Neural cell (in vitro differentiated cells): ENCODE results near the gene TSPAN33. TPM values are rescaled to one million over a fixed set of nuclear protein-coding genes. Genes with fewer than 3 reads are reported as not detected.

Source experiments
- H2AFZ ChIP-seq: fragments of 200-600, 300-800 bp; sonication (generic), shearing (Covaris generic); 2 replicates; pipeline ENCODE4 v1.6.0; 2014; ENCODE audit warnings: low read depth, mild to moderate bottlenecking, antibody characterized with exemption, low read length, moderate library complexity
- H3F3A ChIP-seq: fragments of 200-600 bp; shearing (Covaris generic); 2 replicates; pipeline ENCODE4 v1.6.1; 2016; ENCODE audit warnings: mild to moderate bottlenecking, moderate library complexity, mixed read lengths, antibody characterized with exemption, low read length; ENCODE audit not compliant: insufficient read depth, poor library complexity, severe bottlenecking
- H3K27ac ChIP-seq: fragments of 200-600, 300-800 bp; sonication (generic), shearing (Covaris generic); 2 replicates; pipeline ENCODE4 v1.5.1; 2014; ENCODE audit warnings: mild to moderate bottlenecking, low read length, moderate library complexity
- H3K27me3 ChIP-seq: fragments of 300-800, 200-600 bp; sonication (generic), shearing (Covaris generic); 2 replicates; pipeline ENCODE4 v1.6.0; 2014; ENCODE audit warnings: mild to moderate bottlenecking, low read depth, low read length, moderate library complexity; ENCODE audit not compliant: insufficient read depth
- H3K36me3 ChIP-seq: fragments of 300-800, 200-600 bp; sonication (generic), shearing (Covaris generic); 2 replicates; pipeline ENCODE4 v1.5.1; 2014; ENCODE audit warnings: mild to moderate bottlenecking, antibody characterized with exemption, low read length, moderate library complexity; ENCODE audit not compliant: insufficient read depth
- H3K4me2 ChIP-seq: fragments of 300-800, 200-600 bp; sonication (generic), shearing (Covaris generic); 2 replicates; pipeline ENCODE4 v1.6.0; 2014; ENCODE audit warnings: mild to moderate bottlenecking, low read length
- H3K4me3 ChIP-seq: fragments of 300-800, 200-600 bp; sonication (generic), shearing (Covaris generic); 2 replicates; pipeline ENCODE4 v1.5.1; 2014; ENCODE audit warnings: mild to moderate bottlenecking, low read length, moderate library complexity
- H3K79me2 ChIP-seq: fragments of 200-600 bp; shearing (Covaris generic); replicated peaks from 2 replicates; pipeline ENCODE4 v1.6.0; 2014; ENCODE audit warnings: mild to moderate bottlenecking, low read length, moderate library complexity; ENCODE audit not compliant: insufficient read depth
- H3K9ac ChIP-seq: fragments of 300-800, 200-600 bp; sonication (generic), shearing (Covaris generic); 2 replicates; pipeline ENCODE4 v1.6.1; 2016; ENCODE audit warnings: mild to moderate bottlenecking, low read length, mixed read lengths
- H3K9me2 ChIP-seq: fragments of 200-600 bp; shearing (Covaris generic); 2 replicates; pipeline ENCODE4 v1.6.1; 2016; ENCODE audit warnings: mild to moderate bottlenecking, low read length, mixed read lengths; ENCODE audit not compliant: insufficient read depth
- H3K9me3 ChIP-seq: fragments of 200-600, 300-800 bp; sonication (generic), shearing (Covaris generic); 2 replicates; pipeline ENCODE4 v1.6.1; 2016; ENCODE audit warnings: mild to moderate bottlenecking, mixed run types, low read length, moderate library complexity, mixed read lengths
- H4K20me1 ChIP-seq: fragments of 200-600 bp; shearing (Covaris generic); 2 replicates; pipeline ENCODE4 v1.6.1; 2016; ENCODE audit warnings: mild to moderate bottlenecking, mixed run types; ENCODE audit not compliant: insufficient read depth
- EP300 ChIP-seq: fragments of 450-650 bp; conservative IDR thresholded peaks from 2 replicates; pipeline ENCODE4 v1.6.1; 2014; ENCODE audit warnings: antibody characterized with exemption, mild to moderate bottlenecking, moderate library complexity; ENCODE audit not compliant: poor library complexity, severe bottlenecking
- EZH2 ChIP-seq: fragments of 200-600, 300-800 bp; shearing (Covaris generic), sonication (generic); IDR thresholded peaks from 2 replicates; pipeline ENCODE4 v1.6.1; 2014; ENCODE audit warnings: antibody characterized with exemption, low read length, borderline replicate concordance, mild to moderate bottlenecking; ENCODE audit not compliant: insufficient read depth, poor library complexity, severe bottlenecking
- MXI1 ChIP-seq: fragments of 450-650 bp; conservative IDR thresholded peaks from 2 replicates; pipeline ENCODE4 v1.6.1; 2014; ENCODE audit warnings: antibody characterized with exemption, mild to moderate bottlenecking; ENCODE audit not compliant: poor library complexity, severe bottlenecking
- POLR2AphosphoS5 ChIP-seq: IDR thresholded peaks from 2 replicates; pipeline ENCODE4 v1.6.1; 2012
- RAD21 ChIP-seq: fragments of 450-650 bp; conservative IDR thresholded peaks from 2 replicates; pipeline ENCODE4 v1.6.1; 2014; ENCODE audit warnings: antibody characterized with exemption, mild to moderate bottlenecking, moderate library complexity
- SMC3 ChIP-seq: fragments of 450-650 bp; conservative IDR thresholded peaks from 2 replicates; pipeline ENCODE4 v1.6.1; 2014; ENCODE audit warnings: antibody characterized with exemption, mild to moderate bottlenecking, moderate library complexity; ENCODE audit not compliant: poor library complexity
- TAF1 ChIP-seq: IDR thresholded peaks from 2 replicates; pipeline ENCODE4 v1.6.1; 2012; ENCODE audit warnings: low read depth
- polyA plus RNA-seq: library from polyadenylated mRNA; depleted of rRNA; stranded (reverse); fragments of >200 nt; gene quantifications from 2 replicates; pipeline ENCODE4 v1.2.3, GENCODE V29; 2014
- TF ChIP-seq, protein P1 (sequence below): IDR thresholded peaks from 2 replicates; pipeline ENCODE4 v1.6.1; 2012; ENCODE audit warnings: borderline replicate concordance
- TF ChIP-seq, protein P2 (sequence below): fragments of 450-650 bp; IDR thresholded peaks from 2 replicates; pipeline ENCODE4 v1.5.1; 2014; ENCODE audit warnings: antibody characterized with exemption, mild to moderate bottlenecking, moderate library complexity; ENCODE audit not compliant: poor library complexity, severe bottlenecking

TSPAN33 gene
- polyA plus RNA-seq, 1 donor from 2014 or later = 2.5 TPM

DNA sequence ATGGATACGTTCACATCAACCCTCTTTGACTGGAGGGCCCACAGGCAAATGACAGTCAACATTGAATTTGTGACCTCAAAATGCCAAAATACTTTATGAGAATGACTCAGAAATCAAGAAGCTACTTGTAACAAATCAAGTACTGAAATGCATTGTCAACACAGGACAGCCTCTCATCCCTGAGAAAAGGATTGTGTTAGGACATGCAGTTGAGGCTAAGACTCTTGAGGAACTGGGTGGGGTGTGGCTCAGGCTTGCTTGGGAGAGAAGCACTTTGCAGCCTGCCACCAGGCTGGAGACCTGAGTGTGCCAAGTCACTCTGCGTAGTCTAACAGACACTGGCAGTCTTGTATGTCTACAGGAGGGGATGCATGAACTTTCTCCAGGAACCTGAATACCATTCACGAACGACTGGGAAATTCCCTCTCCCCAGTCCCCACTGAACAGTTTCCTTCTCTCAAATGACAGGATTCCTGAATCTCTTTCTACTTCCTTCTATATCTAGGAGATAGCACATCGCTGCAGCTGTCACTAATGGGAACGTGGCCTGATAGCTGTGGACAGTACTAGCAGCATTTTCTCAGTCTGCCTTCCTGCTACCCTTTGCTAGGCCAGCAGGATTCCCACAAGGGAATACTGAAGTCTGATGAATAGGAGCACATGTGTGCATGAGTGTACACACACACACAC is 40.6 kb downstream of the TSPAN33 start:
- Histone ChIP-seq H2AFZ (no peak overlapping the region), H3K27me3 (no peaks in the 10 kb centered on the region), H3K9me2 (no peaks in the 10 kb centered on the region), H3K4me3 (no peak overlapping the region), H3K79me2 (peaks cover 9% of the 10 kb centered on the region), H3K36me3 (no peaks in the 10 kb centered on the region), H3K27ac (no peak overlapping the region), H3K9ac (no peak overlapping the region), H3K9me3 (no peaks in the 10 kb centered on the region), H3K4me2 (no peak overlapping the region), H4K20me1 (no peaks in the 10 kb centered on the region), H3F3A (no peaks in the 10 kb centered on the region)
- TF ChIP-seq SMC3 (no peak), EZH2 (no peak), TAF1 (no peak), MXI1 (no peak), RAD21 (no peak), EP300 (no peak), POLR2AphosphoS5 (no peak)
- TF ChIP-seq, protein P1, sequence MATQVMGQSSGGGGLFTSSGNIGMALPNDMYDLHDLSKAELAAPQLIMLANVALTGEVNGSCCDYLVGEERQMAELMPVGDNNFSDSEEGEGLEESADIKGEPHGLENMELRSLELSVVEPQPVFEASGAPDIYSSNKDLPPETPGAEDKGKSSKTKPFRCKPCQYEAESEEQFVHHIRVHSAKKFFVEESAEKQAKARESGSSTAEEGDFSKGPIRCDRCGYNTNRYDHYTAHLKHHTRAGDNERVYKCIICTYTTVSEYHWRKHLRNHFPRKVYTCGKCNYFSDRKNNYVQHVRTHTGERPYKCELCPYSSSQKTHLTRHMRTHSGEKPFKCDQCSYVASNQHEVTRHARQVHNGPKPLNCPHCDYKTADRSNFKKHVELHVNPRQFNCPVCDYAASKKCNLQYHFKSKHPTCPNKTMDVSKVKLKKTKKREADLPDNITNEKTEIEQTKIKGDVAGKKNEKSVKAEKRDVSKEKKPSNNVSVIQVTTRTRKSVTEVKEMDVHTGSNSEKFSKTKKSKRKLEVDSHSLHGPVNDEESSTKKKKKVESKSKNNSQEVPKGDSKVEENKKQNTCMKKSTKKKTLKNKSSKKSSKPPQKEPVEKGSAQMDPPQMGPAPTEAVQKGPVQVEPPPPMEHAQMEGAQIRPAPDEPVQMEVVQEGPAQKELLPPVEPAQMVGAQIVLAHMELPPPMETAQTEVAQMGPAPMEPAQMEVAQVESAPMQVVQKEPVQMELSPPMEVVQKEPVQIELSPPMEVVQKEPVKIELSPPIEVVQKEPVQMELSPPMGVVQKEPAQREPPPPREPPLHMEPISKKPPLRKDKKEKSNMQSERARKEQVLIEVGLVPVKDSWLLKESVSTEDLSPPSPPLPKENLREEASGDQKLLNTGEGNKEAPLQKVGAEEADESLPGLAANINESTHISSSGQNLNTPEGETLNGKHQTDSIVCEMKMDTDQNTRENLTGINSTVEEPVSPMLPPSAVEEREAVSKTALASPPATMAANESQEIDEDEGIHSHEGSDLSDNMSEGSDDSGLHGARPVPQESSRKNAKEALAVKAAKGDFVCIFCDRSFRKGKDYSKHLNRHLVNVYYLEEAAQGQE = no peak
- TF ChIP-seq, protein P2, sequence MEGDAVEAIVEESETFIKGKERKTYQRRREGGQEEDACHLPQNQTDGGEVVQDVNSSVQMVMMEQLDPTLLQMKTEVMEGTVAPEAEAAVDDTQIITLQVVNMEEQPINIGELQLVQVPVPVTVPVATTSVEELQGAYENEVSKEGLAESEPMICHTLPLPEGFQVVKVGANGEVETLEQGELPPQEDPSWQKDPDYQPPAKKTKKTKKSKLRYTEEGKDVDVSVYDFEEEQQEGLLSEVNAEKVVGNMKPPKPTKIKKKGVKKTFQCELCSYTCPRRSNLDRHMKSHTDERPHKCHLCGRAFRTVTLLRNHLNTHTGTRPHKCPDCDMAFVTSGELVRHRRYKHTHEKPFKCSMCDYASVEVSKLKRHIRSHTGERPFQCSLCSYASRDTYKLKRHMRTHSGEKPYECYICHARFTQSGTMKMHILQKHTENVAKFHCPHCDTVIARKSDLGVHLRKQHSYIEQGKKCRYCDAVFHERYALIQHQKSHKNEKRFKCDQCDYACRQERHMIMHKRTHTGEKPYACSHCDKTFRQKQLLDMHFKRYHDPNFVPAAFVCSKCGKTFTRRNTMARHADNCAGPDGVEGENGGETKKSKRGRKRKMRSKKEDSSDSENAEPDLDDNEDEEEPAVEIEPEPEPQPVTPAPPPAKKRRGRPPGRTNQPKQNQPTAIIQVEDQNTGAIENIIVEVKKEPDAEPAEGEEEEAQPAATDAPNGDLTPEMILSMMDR = no peak

DNA sequence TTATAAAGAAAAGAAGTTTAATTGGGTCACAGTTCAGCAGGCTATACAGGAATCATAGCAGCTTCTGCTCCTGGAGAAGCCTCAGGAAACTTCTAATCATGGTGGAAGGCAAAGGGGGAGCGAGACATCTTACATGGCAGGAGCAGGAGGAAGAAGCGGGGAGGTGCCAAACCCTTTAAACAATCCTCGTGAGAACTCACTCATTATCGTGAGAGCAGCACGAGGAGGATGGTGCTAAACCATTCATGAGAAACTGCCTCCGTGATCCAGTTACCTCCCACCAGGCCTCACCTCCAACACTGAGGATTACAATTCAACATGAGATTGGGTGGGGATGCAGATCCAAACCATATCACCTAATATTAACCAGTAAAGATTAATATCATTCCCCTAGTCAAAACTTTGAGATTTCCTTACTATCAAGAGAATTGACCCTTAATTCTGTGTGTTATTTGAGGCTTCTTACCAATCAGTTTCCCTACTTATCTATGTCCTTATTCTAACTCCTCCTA is 42.3 kb downstream of the TSPAN33 start:
- H3K36me3 ChIP-seq = no peaks in the 10 kb centered on the region
- peaks cover 26% of the 10 kb centered on the region for H3K79me2 ChIP-seq
- no peaks in the 10 kb centered on the region for H3K9me3 ChIP-seq
- H3K9me2 ChIP-seq = no peaks in the 10 kb centered on the region
- H3K27me3 ChIP-seq = no peaks in the 10 kb centered on the region
- H3K4me2 ChIP-seq = no peak overlapping the region
- TF ChIP-seq TAF1 (no peak), MXI1 (no peak), RAD21 (no peak), EZH2 (no peak), SMC3 (no peak), POLR2AphosphoS5 (no peak), EP300 (no peak)
- TF ChIP-seq, protein P1 = no peak
- TF ChIP-seq, protein P2 = no peak
- H4K20me1 ChIP-seq = no peaks in the 10 kb centered on the region
- H3K4me3 ChIP-seq = no peak overlapping the region
- no peaks in the 10 kb centered on the region for H3F3A ChIP-seq
- H3K27ac ChIP-seq = no peak overlapping the region
- H3K9ac ChIP-seq = no peak overlapping the region
- no peak overlapping the region for H2AFZ ChIP-seq
